K562 (cell line): ENCODE measurements around the gene MAD1L1. TPM values are rescaled to one million over a fixed set of nuclear protein-coding genes. Genes with fewer than 3 reads are reported as not detected.
A peak's percentile ranks its signal among the peaks of the same experiment; 100 is the strongest.

Experiments
- ATAC-seq: fragments of 200-7000 bp; cut with Tn5 transposase; 3 replicates; pipeline ENCODE4 v1.9.1; 2020; ENCODE audit warnings: moderate library complexity
- BruUV-seq: library from RNA; stranded (reverse); fragments of 400-500 nt; replicated peaks from 2 replicates; lab custom pipeline; 2021; lab: Mats Ljungman, UMichigan
- CTCF ChIA-PET: fragments of 300-600 bp; formaldehyde crosslinking; extraction: SDS; loops from one replicate; lab custom pipeline; 2021; ENCODE audit warnings: low intra/inter-chr PET ratio; lab: Yijun Ruan, JAX
- POLR2A ChIA-PET: fragments of 300-600, 350-650 bp; sonication (Branson Sonifier 250); formaldehyde crosslinking; extraction: SDS; loops from one replicate; lab custom pipeline; 2021; ENCODE audit warnings: antibody characterized with exemption, inconsistent platforms; lab: Yijun Ruan, JAX
- DNase-seq, 4 experiments: peaks; one replicate each; pipeline versions ENCODE4 v3.0.0 to v3.0.0-alpha.2; 2011 to 2018; ENCODE audit warnings: low spot score in 3 of 4, mixed read lengths in 3 of 4; ENCODE audit errors: extremely low read depth in 1 of 4
- FAIRE-seq: peaks from 2 replicates; lab custom pipeline; 2011; peaks lifted over from hg19 to GRCh38; lab: Jason Lieb, UNC
- H2AFZ ChIP-seq: 2 replicates; pipeline ENCODE4 v1.6.0; 2011; ENCODE audit warnings: low read depth, low read length, control low read depth, inconsistent platforms
- H3K27ac ChIP-seq: fragments of 200-600 bp; 3 replicates; pipeline ENCODE4 v1.8.0; 2011; ENCODE audit warnings: low read depth, mild to moderate bottlenecking, control low read depth, inconsistent platforms, low read length, moderate library complexity, mixed read lengths; ENCODE audit errors: extremely low read depth
- H3K27me3 ChIP-seq, 2 experiments: fragments of 300-600 bp in 1 of 2; 2 replicates in 1 of 2; 3 replicates in 1 of 2; pipeline versions ENCODE4 v1.6.0 to v1.8.0; 2011; ENCODE audit warnings: inconsistent platforms in 2 of 2, low read length in 2 of 2, mild to moderate bottlenecking in 1 of 2, mixed read lengths in 1 of 2, moderate library complexity in 1 of 2; ENCODE audit not compliant: control insufficient read depth in 2 of 2, insufficient read depth in 2 of 2
- H3K36me3 ChIP-seq: fragments of 300-600 bp; 3 replicates; pipeline ENCODE4 v1.8.0; 2011; ENCODE audit warnings: mild to moderate bottlenecking, low read length, inconsistent platforms; ENCODE audit not compliant: control insufficient read depth, insufficient read depth
- H3K4me1 ChIP-seq, 2 experiments: fragments of 200-600 bp in 1 of 2; replicated peaks in 1 of 2; 2 replicates in 1 of 2; 3 replicates in 1 of 2; pipeline versions ENCODE4 v1.5.1 to v1.8.0; 2011; ENCODE audit warnings: inconsistent platforms in 2 of 2, low read length in 2 of 2, mild to moderate bottlenecking in 1 of 2, mixed read lengths in 1 of 2, moderate library complexity in 1 of 2; ENCODE audit not compliant: control insufficient read depth in 2 of 2, insufficient read depth in 2 of 2
- H3K4me2 ChIP-seq: 2 replicates; pipeline ENCODE4 v1.6.1; 2011; ENCODE audit warnings: low read length, control low read depth, inconsistent platforms, mixed read lengths; ENCODE audit not compliant: insufficient read depth
- H3K4me3 ChIP-seq: fragments of 200-600 bp; sonication (generic), shearing (Covaris generic); 2 replicates; pipeline ENCODE4 v1.5.1; 2016; ENCODE audit warnings: control low read depth, inconsistent platforms
- H3K79me2 ChIP-seq: fragments of 200-600 bp; 3 replicates; pipeline ENCODE4 v1.8.0; 2011; ENCODE audit warnings: low read length, inconsistent platforms; ENCODE audit not compliant: control insufficient read depth, insufficient read depth
- H3K9ac ChIP-seq, 2 experiments: 2 replicates each; pipeline versions ENCODE4 v1.6.0 to v1.6.1; 2011; ENCODE audit warnings: low read depth in 2 of 2, low read length in 2 of 2, control low read depth in 1 of 2, inconsistent platforms in 1 of 2, mild to moderate bottlenecking in 1 of 2, mixed read lengths in 1 of 2; ENCODE audit not compliant: insufficient read depth in 1 of 2
- H3K9me1 ChIP-seq: one replicate; pipeline ENCODE4 v1.6.0; 2011; ENCODE audit warnings: inconsistent platforms, mild to moderate bottlenecking, low read length, moderate library complexity; ENCODE audit not compliant: control insufficient read depth, insufficient read depth
- H3K9me3 ChIP-seq: replicated peaks from 2 replicates; pipeline ENCODE4 v1.5.1; 2011; ENCODE audit warnings: low read depth, low read length, inconsistent platforms; ENCODE audit not compliant: control insufficient read depth, insufficient read depth
- H4K20me1 ChIP-seq: replicated peaks from 2 replicates; pipeline ENCODE4 v1.6.1; 2011; ENCODE audit warnings: low read length, inconsistent platforms, mixed read lengths; ENCODE audit not compliant: control insufficient read depth, insufficient read depth
- BHLHE40 ChIP-seq: IDR thresholded peaks from 2 replicates; pipeline ENCODE4 v1.6.1; 2011; ENCODE audit warnings: low read length, improper control_type of control experiment
- CBFA2T2 ChIP-seq: fragments of 450-650 bp; conservative IDR thresholded peaks from 2 replicates; pipeline ENCODE4 v1.6.1; 2017; ENCODE audit warnings: mild to moderate bottlenecking
- DACH1 ChIP-seq: fragments of 450-650 bp; IDR thresholded peaks from 2 replicates; pipeline ENCODE4 v1.6.1; 2018; ENCODE audit not compliant: partially characterized antibody
- FOS ChIP-seq: IDR thresholded peaks from 3 replicates; pipeline ENCODE4 v1.6.1; 2011; ENCODE audit not compliant: insufficient read length; ENCODE audit errors: extremely low read depth
- HMG20B ChIP-seq: fragments of 250-450 bp; sonication (Bioruptor Pico); IDR thresholded peaks from 2 replicates; pipeline ENCODE4 v1.5.0; 2021; ENCODE audit warnings: mild to moderate bottlenecking
- KLF1 ChIP-seq: fragments of 450-650 bp; IDR thresholded peaks from 2 replicates; pipeline ENCODE4 v1.6.1; 2016; ENCODE audit warnings: missing genetic modification characterization, missing compliant biosample characterization
- KLF16 ChIP-seq: IDR thresholded peaks from 2 replicates; pipeline ENCODE4 v1.6.1; 2016; ENCODE audit warnings: antibody characterized with exemption
- MCM3 ChIP-seq: fragments of 450-650 bp; IDR thresholded peaks from 2 replicates; pipeline ENCODE4 v1.6.1; 2016
- MEF2A ChIP-seq: IDR thresholded peaks from 2 replicates; pipeline ENCODE4 v1.6.1; 2011; ENCODE audit warnings: low read depth, mild to moderate bottlenecking, low read length, moderate library complexity; ENCODE audit not compliant: control insufficient read depth
- MYC ChIP-seq, 2 experiments: fragments of 250-450 bp in 1 of 2; sonication (Bioruptor Pico) in 1 of 2; IDR thresholded peaks; 2 replicates each; pipeline versions ENCODE4 v1.5.1 to v1.6.1; 2012 to 2021; ENCODE audit warnings: low read depth in 2 of 2, borderline replicate concordance in 1 of 2, improper control_type of control experiment in 1 of 2, low read length in 1 of 2, mild to moderate bottlenecking in 1 of 2, moderate library complexity in 1 of 2
- PHB2 ChIP-seq: fragments of 450-650 bp; IDR thresholded peaks from 2 replicates; pipeline ENCODE4 v1.6.1; 2017; ENCODE audit warnings: low read depth
- RB1 ChIP-seq: fragments of 450-650 bp; IDR thresholded peaks from 2 replicates; pipeline ENCODE4 v1.6.1; 2017; ENCODE audit warnings: low read depth, mild to moderate bottlenecking
- RBM22 ChIP-seq: fragments of 200-400 bp; formaldehyde crosslinking; IDR thresholded peaks from 2 replicates; pipeline ENCODE4 v1.6.1; 2018; ENCODE audit warnings: low read length, low read depth; ENCODE audit not compliant: poor library complexity, severe bottlenecking
- SIN3B ChIP-seq: fragments of 450-650 bp; IDR thresholded peaks from 2 replicates; pipeline ENCODE4 v1.6.1; 2017; ENCODE audit warnings: low read depth, mild to moderate bottlenecking, moderate library complexity
- SRF ChIP-seq, 2 experiments: fragments of 250-450, 450-650 bp in 1 of 2; sonication (Bioruptor Pico) in 1 of 2; sonication (generic) in 1 of 2; formaldehyde crosslinking; IDR thresholded peaks; 2 replicates each; pipeline versions ENCODE4 v1.5.0 to v1.5.1; 2020 to 2022; ENCODE audit warnings: mild to moderate bottlenecking in 1 of 2, missing genetic modification reagents in 1 of 2
- STAT5A ChIP-seq: IDR thresholded peaks from 2 replicates; pipeline ENCODE4 v1.6.1; 2012; ENCODE audit warnings: low read length, inconsistent platforms, borderline replicate concordance
- TAF7 ChIP-seq: fragments of 450-650 bp; IDR thresholded peaks from 2 replicates; pipeline ENCODE4 v1.6.1; 2016; ENCODE audit warnings: missing genetic modification characterization, missing compliant biosample characterization
- ZFX ChIP-seq: sonication (generic); formaldehyde crosslinking; IDR thresholded peaks from 2 replicates; pipeline ENCODE4 v1.8.0; 2022; ENCODE audit warnings: mild to moderate bottlenecking, missing genetic modification reagents, moderate library complexity
- ZNF445 ChIP-seq: fragments of 250-450 bp; sonication (Bioruptor Pico); IDR thresholded peaks from 2 replicates; pipeline ENCODE4 v1.4.0; 2020; ENCODE audit warnings: low read depth, mild to moderate bottlenecking, moderate library complexity
- WGBS: fragments of 100-300 bp; shearing (Covaris generic); methylation state at CpG from one replicate; pipeline ENCODE4 v1.1.6; 2016; ENCODE audit warnings: low coverage, mixed read lengths; ENCODE audit not compliant: insufficient coverage; ENCODE audit errors: missing lambda C conversion rate; 5-methylcytosine and 5-hydroxymethylcytosine counted together
- in situ Hi-C: fragments of 300-500 bp; cut with MboI; formaldehyde crosslinking; loops from 4 replicates; pipeline ENCODE4 v1.15.0; 2018; ENCODE audit warnings: inconsistent platforms, mixed read lengths
- intact Hi-C: fragments of 100-400 bp; cut with micrococcal nuclease; formaldehyde crosslinking; loops from 2 replicates; pipeline ENCODE4 v1.14.2; 2022
- polyA plus RNA-seq, 8 experiments: library from polyadenylated mRNA; depleted of rRNA in 4 of 8; stranded (reverse) in 5 of 8; unstranded in 3 of 8; fragments of >200 nt; fragmentation: Nextera tagmentation in 2 of 8; fragmentation: Illumina TruSeq in 1 of 8; extraction: Ambion mirVana in 2 of 8; extraction: Trizol in 1 of 8; gene quantifications; 2 replicates each; pipeline versions ENCODE4 v1.2.1 to v1.2.3, GENCODE V29; 2011 to 2014; ENCODE audit warnings: inconsistent platforms in 1 of 8, missing spikeins in 1 of 8
- total RNA-seq, 7 experiments: library from RNA; depleted of rRNA in 6 of 7; stranded (reverse); fragments of >200 nt in 6 of 7; fragmentation: Illumina TruSeq in 2 of 7; extraction: Trizol in 2 of 7; gene quantifications; 2 replicates each; pipeline versions ENCODE4 v1.2.1 to v1.2.3, GENCODE V29; 2011 to 2021; ENCODE audit warnings: low replicate concordance in 1 of 7
- TF ChIP-seq, protein P1 (sequence below), 2 experiments: IDR thresholded peaks; 2 replicates each; pipeline ENCODE4 v1.6.1; 2012; ENCODE audit warnings: improper control_type of control experiment in 2 of 2, low read depth in 2 of 2, low read length in 2 of 2, borderline replicate concordance in 1 of 2
- TF ChIP-seq, protein P2 (sequence below): sonication (generic); formaldehyde crosslinking; IDR thresholded peaks from 2 replicates; pipeline ENCODE4 v1.8.0; 2022; ENCODE audit warnings: missing genetic modification reagents, mild to moderate bottlenecking, moderate library complexity, borderline replicate concordance

MAD1L1 gene
- total and polyA plus RNA-seq, 9 of the 15 experiments (the other 6 are each of a cell fraction or from before 2014, with no cell fraction given) = 1.7 to 89.7 (median 18.0) TPM

DNA sequence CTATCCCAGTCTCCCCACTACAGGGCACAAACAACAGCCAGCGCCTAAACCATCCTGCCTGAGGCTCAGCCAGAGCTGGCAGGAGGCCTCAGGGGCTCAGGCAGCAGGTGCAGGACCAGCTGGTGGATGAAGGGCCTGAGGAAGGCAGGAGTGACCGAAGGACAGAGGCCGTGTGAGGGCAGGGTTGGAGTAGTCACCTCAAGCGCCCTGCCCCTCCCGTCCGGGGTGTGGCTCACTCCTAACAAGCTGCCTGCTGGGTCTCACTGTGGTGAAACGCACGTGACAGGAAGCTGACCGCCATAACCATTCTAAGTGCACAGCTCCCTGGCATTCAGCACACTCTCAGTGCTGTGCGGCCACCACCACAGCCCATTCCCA is 281.6 kb downstream of the MAD1L1 start:
- Histone ChIP-seq H3K27me3 (no peaks in the 10 kb centered on the region), H3K9me1 (no peaks in the 10 kb centered on the region), H3K27ac (peak overlapping the region; percentile 15; the same call in 1 of the 3 replicates), H3K4me3 (no peak overlapping the region), H3K36me3 (no peaks in the 10 kb centered on the region), H3K4me1 (peaks cover 16 to 87% of the 10 kb centered on the region in 2 experiments), H3K9me3 (no peaks in the 10 kb centered on the region), H3K4me2 (no peak overlapping the region), H3K9ac (peak overlapping the region in 1 of 2 experiments; percentile 85; a peak in 2 of 4 replicates), H3K79me2 (no peaks in the 10 kb centered on the region), H2AFZ (no peak overlapping the region), H4K20me1 (no peaks in the 10 kb centered on the region)
- ChIA-PET CTCF (no interaction called here), POLR2A (interaction anchor here (0.6 to 1.4 kb wide), 5 partner anchors 24 to 651 kb away, joined by 3 to 5 read pairs (median 3); no protein-coding TSS in a partner anchor)
- in situ Hi-C loops (no loop called here), intact Hi-C loops (no loop called here)
- no TSS peak for BruUV-seq
- 43% methylated on average over 8 of the region's 10 CpGs for WGBS
- ATAC-seq (peak; percentile 87), FAIRE-seq (peak; percentile 54), DNase-seq (peak; percentile 65 to 71 (median 69))
- TF ChIP-seq, protein P1, sequence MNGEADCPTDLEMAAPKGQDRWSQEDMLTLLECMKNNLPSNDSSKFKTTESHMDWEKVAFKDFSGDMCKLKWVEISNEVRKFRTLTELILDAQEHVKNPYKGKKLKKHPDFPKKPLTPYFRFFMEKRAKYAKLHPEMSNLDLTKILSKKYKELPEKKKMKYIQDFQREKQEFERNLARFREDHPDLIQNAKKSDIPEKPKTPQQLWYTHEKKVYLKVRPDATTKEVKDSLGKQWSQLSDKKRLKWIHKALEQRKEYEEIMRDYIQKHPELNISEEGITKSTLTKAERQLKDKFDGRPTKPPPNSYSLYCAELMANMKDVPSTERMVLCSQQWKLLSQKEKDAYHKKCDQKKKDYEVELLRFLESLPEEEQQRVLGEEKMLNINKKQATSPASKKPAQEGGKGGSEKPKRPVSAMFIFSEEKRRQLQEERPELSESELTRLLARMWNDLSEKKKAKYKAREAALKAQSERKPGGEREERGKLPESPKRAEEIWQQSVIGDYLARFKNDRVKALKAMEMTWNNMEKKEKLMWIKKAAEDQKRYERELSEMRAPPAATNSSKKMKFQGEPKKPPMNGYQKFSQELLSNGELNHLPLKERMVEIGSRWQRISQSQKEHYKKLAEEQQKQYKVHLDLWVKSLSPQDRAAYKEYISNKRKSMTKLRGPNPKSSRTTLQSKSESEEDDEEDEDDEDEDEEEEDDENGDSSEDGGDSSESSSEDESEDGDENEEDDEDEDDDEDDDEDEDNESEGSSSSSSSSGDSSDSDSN (IDR thresholded peaks at IDR 0.05; ENCODE audit: borderline replicate concordance in 1 of 2, low read depth in 2 of 2, low read length in 2 of 2) = no peak
- TF ChIP-seq PHB2 = no peak
- TF ChIP-seq STAT5A = no peak
- no peak for TF ChIP-seq TAF7
- TF ChIP-seq, protein P2, sequence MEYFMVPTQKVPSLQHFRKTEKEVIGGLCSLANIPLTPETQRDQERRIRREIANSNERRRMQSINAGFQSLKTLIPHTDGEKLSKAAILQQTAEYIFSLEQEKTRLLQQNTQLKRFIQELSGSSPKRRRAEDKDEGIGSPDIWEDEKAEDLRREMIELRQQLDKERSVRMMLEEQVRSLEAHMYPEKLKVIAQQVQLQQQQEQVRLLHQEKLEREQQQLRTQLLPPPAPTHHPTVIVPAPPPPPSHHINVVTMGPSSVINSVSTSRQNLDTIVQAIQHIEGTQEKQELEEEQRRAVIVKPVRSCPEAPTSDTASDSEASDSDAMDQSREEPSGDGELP (CRISPR knock-in tag) = 0 out of 2 replicates have a peak, but pooled peaks have one; percentile 23
- TF ChIP-seq MYC (IDR thresholded peaks at IDR 0.05; ENCODE audit: low read depth, low read length) = peak; percentile 73
- TF ChIP-seq MYC (CRISPR knock-in tag; IDR thresholded peaks at IDR 0.05; ENCODE audit: borderline replicate concordance, low read depth) = no peak
- TF ChIP-seq DACH1 = no peak
- no peak for TF ChIP-seq ZFX (CRISPR knock-in tag)
- no peak for TF ChIP-seq MEF2A
- TF ChIP-seq SRF (CRISPR knock-in tag; IDR thresholded peaks at IDR 0.05) = no peak
- no peak for TF ChIP-seq FOS
- no peak for TF ChIP-seq ZNF445 (CRISPR knock-in tag)
- TF ChIP-seq KLF16 = no peak
- 0 out of 2 replicates have a peak, but pooled peaks have one; percentile 4 for TF ChIP-seq CBFA2T2
- TF ChIP-seq RB1 = no peak
- peak; percentile 93 for TF ChIP-seq BHLHE40
- TF ChIP-seq RBM22 = no peak
- no peak for TF ChIP-seq HMG20B (CRISPR knock-in tag)
- no peak for TF ChIP-seq SIN3B
- peak; percentile 92 for TF ChIP-seq KLF1 (tag)
- no peak for TF ChIP-seq MCM3
